CD14-positive monocyte (primary cell): ENCODE measurements around the gene GOLGA6L25. TPM values are rescaled to one million over a fixed set of nuclear protein-coding genes. Genes with fewer than 3 reads are reported as not detected.
"Not testable (repeated sequence)": the region's sequence is repeated elsewhere in the genome, so short reads cannot be mapped to it uniquely, and the experiment has no call there.

Experiments used
- DNase-seq, 3 donors: peaks; one replicate each; pipeline ENCODE4 v3.0.0-alpha.2; 2011 to 2022
- H2AFZ ChIP-seq: 2 replicates; pipeline ENCODE4 v1.6.0; 2012; ENCODE audit warnings: mild to moderate bottlenecking, low read depth, low read length, inconsistent platforms; ENCODE audit not compliant: insufficient read depth, poor library complexity, severe bottlenecking
- H3K27ac ChIP-seq, 2 donors: 1 replicate in 1 of 2; 2 replicates in 1 of 2; pipeline ENCODE4 v1.5.1; 2012 to 2013; ENCODE audit warnings: low read length in 2 of 2, control low read depth in 1 of 2, inconsistent platforms in 1 of 2, low read depth in 1 of 2, mild to moderate bottlenecking in 1 of 2
- H3K27me3 ChIP-seq, 2 donors: one replicate each; pipeline versions ENCODE4 v1.6.0 to v1.6.1; 2011 to 2013; ENCODE audit warnings: low read length in 2 of 2; ENCODE audit not compliant: control insufficient read depth in 2 of 2, insufficient read depth in 2 of 2
- H3K36me3 ChIP-seq, 2 donors: replicated peaks in 1 of 2; 1 replicate in 1 of 2; 2 replicates in 1 of 2; pipeline versions ENCODE4 v1.5.1 to v1.6.1; 2012 to 2013; ENCODE audit warnings: low read length in 2 of 2, control low read depth in 1 of 2, inconsistent platforms in 1 of 2, mild to moderate bottlenecking in 1 of 2; ENCODE audit not compliant: insufficient read depth in 2 of 2, control insufficient read depth in 1 of 2
- H3K4me1 ChIP-seq, 2 donors: 1 replicate in 1 of 2; 2 replicates in 1 of 2; pipeline versions ENCODE4 v1.5.1 to v1.6.1; 2012 to 2013; ENCODE audit warnings: low read length in 2 of 2, control low read depth in 1 of 2, inconsistent platforms in 1 of 2, mild to moderate bottlenecking in 1 of 2, moderate library complexity in 1 of 2; ENCODE audit not compliant: insufficient read depth in 2 of 2, control insufficient read depth in 1 of 2
- H3K4me2 ChIP-seq: replicated peaks from 2 replicates; pipeline ENCODE3; 2012; ENCODE audit warnings: low read length, moderate library complexity, mild to moderate bottlenecking; ENCODE audit not compliant: poor library complexity, severe bottlenecking; ENCODE audit errors: extremely low read depth
- H3K4me3 ChIP-seq, 3 experiments: fragments of 200-600 bp in 1 of 3; sonication (generic) in 1 of 3; replicated peaks in 1 of 3; 1 replicate in 2 of 3; 2 replicates in 1 of 3; pipeline ENCODE4 v1.5.1; 2011 to 2013; ENCODE audit warnings: low read length in 3 of 3, mild to moderate bottlenecking in 3 of 3, control low read depth in 2 of 3, low read depth in 2 of 3, inconsistent platforms in 1 of 3, moderate library complexity in 1 of 3
- H3K79me2 ChIP-seq: 2 replicates; pipeline ENCODE4 v1.6.0; 2012; ENCODE audit warnings: mild to moderate bottlenecking, control low read depth, inconsistent platforms, low read length, moderate library complexity; ENCODE audit not compliant: insufficient read depth
- H3K9ac ChIP-seq: 2 replicates; pipeline ENCODE4 v1.6.0; 2017; ENCODE audit warnings: low read length, mild to moderate bottlenecking; ENCODE audit not compliant: insufficient read depth, poor library complexity, severe bottlenecking
- H3K9me3 ChIP-seq, 2 donors: replicated peaks in 1 of 2; 1 replicate in 1 of 2; 2 replicates in 1 of 2; pipeline versions ENCODE4 v1.5.1 to v1.6.1; 2012 to 2013; ENCODE audit warnings: low read length in 2 of 2, control low read depth in 1 of 2; ENCODE audit not compliant: control insufficient read depth in 1 of 2, insufficient read depth in 1 of 2
- H4K20me1 ChIP-seq: 2 replicates; pipeline ENCODE4 v1.6.0; 2012; ENCODE audit warnings: mild to moderate bottlenecking, low read length, control low read depth, moderate library complexity; ENCODE audit not compliant: insufficient read depth
- H3K27ac Mint-ChIP-seq, 7 donors: one replicate each; pipeline ENCODE4 v1.8.0; 2020; ENCODE audit warnings: mild to moderate bottlenecking in 7 of 7, mixed read lengths in 7 of 7, moderate library complexity in 6 of 7, inconsistent platforms in 2 of 7
- H3K27me3 Mint-ChIP-seq, 3 donors: one replicate each; pipeline ENCODE4 v1.8.0; 2021 to 2022; ENCODE audit warnings: low read depth in 3 of 3, mild to moderate bottlenecking in 3 of 3, mixed read lengths in 3 of 3, moderate library complexity in 3 of 3, inconsistent platforms in 1 of 3
- H3K36me3 Mint-ChIP-seq, 2 donors: one replicate each; pipeline ENCODE4 v1.8.0; 2020; ENCODE audit warnings: mixed read lengths in 2 of 2, inconsistent platforms in 1 of 2, mild to moderate bottlenecking in 1 of 2
- H3K4me1 Mint-ChIP-seq: one replicate; pipeline ENCODE4 v1.8.0; 2020; ENCODE audit warnings: mild to moderate bottlenecking, mixed read lengths
- H3K4me3 Mint-ChIP-seq, 2 donors: one replicate each; pipeline ENCODE4 v1.8.0; 2020; ENCODE audit warnings: mild to moderate bottlenecking in 2 of 2, mixed read lengths in 2 of 2, moderate library complexity in 1 of 2
- H3K9me3 Mint-ChIP-seq, 7 donors: one replicate each; pipeline ENCODE4 v1.8.0; 2020 to 2022; ENCODE audit warnings: mixed read lengths in 7 of 7, mild to moderate bottlenecking in 6 of 7, moderate library complexity in 6 of 7, inconsistent platforms in 2 of 7
- WGBS: methylation state at CpG from one replicate; pipeline ENCODE4 v1.1.5; 2013; ENCODE audit warnings: missing lambda C conversion rate; ENCODE audit not compliant: insufficient coverage; 5-methylcytosine and 5-hydroxymethylcytosine counted together
- intact Hi-C, 2 donors: fragments of 100-400 bp; cut with micrococcal nuclease; formaldehyde crosslinking; loops; one replicate each; pipeline versions ENCODE4 v1.15.0 to v1.15.1; 2023
- polyA plus RNA-seq, 3 donors: library from polyadenylated mRNA; depleted of rRNA in 1 of 3; unstranded in 2 of 3; stranded (reverse) in 1 of 3; fragments of 300-500 nt in 2 of 3; fragments of >200 nt in 1 of 3; fragmentation: Illumina TruSeq in 2 of 3; gene quantifications; 1 replicate in 2 of 3; 2 replicates in 1 of 3; pipeline ENCODE4 v1.2.3, GENCODE V29; 2012 to 2021

GOLGA6L25 gene
- polyA plus RNA-seq, 3 donors = not detected

DNA sequence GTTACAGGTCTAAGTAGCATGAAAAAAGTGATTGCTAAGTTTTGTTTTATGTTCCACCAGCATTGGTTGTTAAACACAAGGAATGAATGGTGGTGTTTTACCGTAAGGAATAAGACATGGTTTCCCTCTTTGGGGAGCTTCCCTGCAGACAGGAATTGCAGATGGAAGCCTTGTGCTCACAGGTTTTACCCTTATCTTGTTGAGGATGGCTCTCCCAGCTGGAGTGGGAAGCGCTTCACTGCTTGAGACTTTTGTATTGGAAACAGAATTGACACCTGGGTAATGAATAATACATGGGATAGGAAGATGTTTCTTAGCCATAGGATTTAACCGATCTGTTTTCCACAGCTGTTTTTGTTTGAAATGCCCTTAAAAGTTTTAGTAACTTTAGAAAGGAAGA, 39.0 kb downstream of the GOLGA6L25 start:
- H4K20me1 ChIP-seq, H3K9ac ChIP-seq, H3K4me3 Mint-ChIP-seq, H3K27me3 Mint-ChIP-seq, H3K4me1 ChIP-seq, H3K4me1 Mint-ChIP-seq, H3K27ac Mint-ChIP-seq, DNase-seq, H3K9me3 Mint-ChIP-seq, H3K4me2 ChIP-seq, H3K36me3 Mint-ChIP-seq, H3K27ac ChIP-seq, H3K79me2 ChIP-seq, H3K4me3 ChIP-seq, H2AFZ ChIP-seq, intact Hi-C loops, H3K36me3 ChIP-seq, H3K27me3 ChIP-seq, H3K9me3 ChIP-seq: not testable (repeated sequence)
- WGBS = no CpG with 5 or more reads among the region's 3 CpGs

DNA sequence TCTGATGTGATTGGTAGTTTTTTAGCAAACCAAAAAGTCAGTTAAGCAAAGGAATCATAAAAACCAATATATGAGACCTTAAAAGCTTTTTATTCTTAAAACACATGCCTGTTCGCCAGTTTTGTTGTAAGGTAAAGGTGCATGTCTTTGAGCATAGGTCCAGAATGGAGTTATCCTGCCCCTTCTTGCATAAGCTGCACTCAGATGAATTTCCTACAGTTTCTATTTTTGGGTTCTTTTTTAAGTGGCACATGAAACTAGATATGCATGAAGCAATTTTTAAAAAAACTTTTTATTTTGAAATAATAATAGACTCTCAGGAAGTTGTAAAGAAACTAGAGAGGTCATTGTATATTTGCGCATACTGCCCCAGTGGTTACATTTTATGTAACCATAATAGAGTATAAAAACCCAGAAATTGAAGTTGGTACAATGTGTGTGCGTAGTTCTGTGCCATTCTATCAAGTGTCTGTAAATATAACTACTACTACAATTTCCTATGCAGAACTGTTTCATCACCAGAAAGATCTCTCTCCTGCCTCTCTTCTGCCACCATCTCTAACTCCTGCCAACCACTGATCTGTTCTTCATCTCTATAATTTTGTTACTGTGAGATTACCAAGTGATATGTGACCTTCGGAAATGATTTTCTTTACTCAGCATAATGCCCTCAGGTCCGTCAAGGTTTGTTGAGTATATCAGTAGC, 40.2 kb downstream of the GOLGA6L25 start:
- H3K9ac ChIP-seq, H3K27me3 ChIP-seq, H3K36me3 Mint-ChIP-seq, H3K9me3 ChIP-seq, H3K4me1 Mint-ChIP-seq, DNase-seq, H3K4me3 Mint-ChIP-seq, H3K4me1 ChIP-seq, H3K36me3 ChIP-seq, H4K20me1 ChIP-seq, H3K27ac Mint-ChIP-seq, H3K4me3 ChIP-seq, H3K4me2 ChIP-seq, H3K9me3 Mint-ChIP-seq, H3K79me2 ChIP-seq, H3K27me3 Mint-ChIP-seq, intact Hi-C loops, H3K27ac ChIP-seq, H2AFZ ChIP-seq: not testable (repeated sequence)
- WGBS = no CpG with 5 or more reads among the region's 5 CpGs

DNA sequence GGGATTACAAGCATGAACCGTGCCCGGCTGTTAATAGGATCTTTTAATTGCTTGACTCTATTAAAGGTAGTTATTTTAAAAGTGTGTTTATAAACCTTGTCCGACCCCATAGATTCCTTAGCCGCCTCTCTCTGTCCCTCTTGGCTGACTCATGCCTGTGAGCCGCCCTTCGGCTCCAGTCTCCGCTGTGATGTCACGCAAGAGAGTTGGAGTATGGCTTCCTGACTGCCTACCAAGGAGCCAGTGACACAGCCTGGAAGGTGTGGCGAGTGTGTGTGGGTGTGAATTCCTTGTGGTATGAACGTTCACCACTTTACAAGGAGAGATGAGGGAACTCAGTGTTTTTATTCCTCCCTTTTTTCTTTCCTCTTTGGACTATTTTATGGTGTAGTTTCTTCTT, 44.1 kb downstream of the GOLGA6L25 start:
- H3K27ac Mint-ChIP-seq, H3K4me1 Mint-ChIP-seq, H3K9me3 Mint-ChIP-seq, H4K20me1 ChIP-seq, H3K79me2 ChIP-seq, H3K27me3 Mint-ChIP-seq, intact Hi-C loops, H3K36me3 ChIP-seq, H3K4me1 ChIP-seq, H3K36me3 Mint-ChIP-seq, H3K9ac ChIP-seq, H3K9me3 ChIP-seq, H3K4me3 ChIP-seq, H3K27me3 ChIP-seq, H2AFZ ChIP-seq, H3K4me3 Mint-ChIP-seq, DNase-seq, H3K4me2 ChIP-seq, H3K27ac ChIP-seq: not testable (repeated sequence)
- WGBS = no CpG with 5 or more reads among the region's 10 CpGs

DNA sequence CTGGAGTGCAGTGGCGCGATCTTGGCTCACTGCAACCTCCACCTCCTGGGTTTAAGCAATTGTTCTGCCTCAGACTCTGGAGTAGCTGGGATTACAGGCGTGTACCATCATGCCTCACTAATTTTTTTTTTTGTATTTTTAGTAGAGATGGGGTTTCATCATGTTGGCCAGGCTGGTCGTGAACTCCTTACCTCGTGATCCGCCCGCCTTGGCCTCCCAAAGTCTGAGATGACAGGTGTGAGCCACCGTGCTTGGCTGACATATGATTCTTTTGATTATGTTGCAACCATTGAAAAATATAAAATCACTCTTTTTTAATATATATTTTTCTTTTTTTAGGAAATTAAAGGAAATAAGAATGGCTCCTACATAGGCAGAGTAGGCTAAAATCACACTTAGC, 44.8 kb downstream of the GOLGA6L25 start:
- H2AFZ ChIP-seq, H3K9ac ChIP-seq, H3K4me1 Mint-ChIP-seq, H3K36me3 Mint-ChIP-seq, H3K79me2 ChIP-seq, H3K27ac Mint-ChIP-seq, H3K27me3 Mint-ChIP-seq, H3K4me1 ChIP-seq, H3K9me3 ChIP-seq, H3K4me3 ChIP-seq, H3K36me3 ChIP-seq, DNase-seq, H3K27me3 ChIP-seq, H3K9me3 Mint-ChIP-seq, H4K20me1 ChIP-seq, H3K4me2 ChIP-seq, H3K27ac ChIP-seq, H3K4me3 Mint-ChIP-seq, intact Hi-C loops: not testable (repeated sequence)
- no CpG with 5 or more reads among the region's 8 CpGs for WGBS
